SK-N-SH (cell line): ENCODE data around the gene SCN9A.

Source experiments
- CHD2 ChIP-seq: fragments of 150-350 bp; IDR thresholded peaks from 2 replicates; pipeline ENCODE4 v1.6.1; 2018; ENCODE audit warnings: low read length; ENCODE audit not compliant: partially characterized antibody
- EP300 ChIP-seq, 2 experiments: IDR thresholded peaks; 2 replicates each; pipeline versions ENCODE4 v1.4.0 to v1.6.1; 2012; ENCODE audit warnings: borderline replicate concordance in 1 of 2, low read depth in 1 of 2, low read length in 1 of 2
- EZH2phosphoT487 ChIP-seq: fragments of 200-600 bp; sonication (generic); IDR thresholded peaks from 2 replicates; pipeline ENCODE4 v1.6.1; 2017; ENCODE audit warnings: low read depth, mixed run types, mild to moderate bottlenecking, antibody characterized with exemption, moderate library complexity, borderline replicate concordance
- FOSL2 ChIP-seq: IDR thresholded peaks from 2 replicates; pipeline ENCODE4 v1.4.0; 2012; ENCODE audit warnings: low read depth, mild to moderate bottlenecking, moderate library complexity, borderline replicate concordance
- GABPA ChIP-seq: IDR thresholded peaks from 2 replicates; pipeline ENCODE4 v1.4.0; 2012; ENCODE audit warnings: low read depth, mild to moderate bottlenecking
- SIN3A ChIP-seq: IDR thresholded peaks from 2 replicates; pipeline ENCODE4 v1.6.1; 2012; ENCODE audit warnings: low read depth, mild to moderate bottlenecking, low read length, moderate library complexity, borderline replicate concordance
- TAF1 ChIP-seq: IDR thresholded peaks from 2 replicates; pipeline ENCODE4 v1.6.1; 2012; ENCODE audit warnings: low read depth, mild to moderate bottlenecking, low read length, moderate library complexity, borderline replicate concordance
- TEAD4 ChIP-seq: IDR thresholded peaks from 2 replicates; pipeline ENCODE4 v1.4.0; 2012; ENCODE audit warnings: mild to moderate bottlenecking, borderline replicate concordance; ENCODE audit not compliant: insufficient read depth
- TF ChIP-seq, protein P1 (sequence below): IDR thresholded peaks from 2 replicates; pipeline ENCODE4 v1.4.0; 2012; ENCODE audit warnings: low read depth
- TF ChIP-seq, protein P2 (sequence below): fragments of 200-600 bp; sonication (generic); IDR thresholded peaks from 2 replicates; pipeline ENCODE4 v1.6.1; 2017; ENCODE audit warnings: antibody characterized with exemption, mild to moderate bottlenecking, moderate library complexity

DNA sequence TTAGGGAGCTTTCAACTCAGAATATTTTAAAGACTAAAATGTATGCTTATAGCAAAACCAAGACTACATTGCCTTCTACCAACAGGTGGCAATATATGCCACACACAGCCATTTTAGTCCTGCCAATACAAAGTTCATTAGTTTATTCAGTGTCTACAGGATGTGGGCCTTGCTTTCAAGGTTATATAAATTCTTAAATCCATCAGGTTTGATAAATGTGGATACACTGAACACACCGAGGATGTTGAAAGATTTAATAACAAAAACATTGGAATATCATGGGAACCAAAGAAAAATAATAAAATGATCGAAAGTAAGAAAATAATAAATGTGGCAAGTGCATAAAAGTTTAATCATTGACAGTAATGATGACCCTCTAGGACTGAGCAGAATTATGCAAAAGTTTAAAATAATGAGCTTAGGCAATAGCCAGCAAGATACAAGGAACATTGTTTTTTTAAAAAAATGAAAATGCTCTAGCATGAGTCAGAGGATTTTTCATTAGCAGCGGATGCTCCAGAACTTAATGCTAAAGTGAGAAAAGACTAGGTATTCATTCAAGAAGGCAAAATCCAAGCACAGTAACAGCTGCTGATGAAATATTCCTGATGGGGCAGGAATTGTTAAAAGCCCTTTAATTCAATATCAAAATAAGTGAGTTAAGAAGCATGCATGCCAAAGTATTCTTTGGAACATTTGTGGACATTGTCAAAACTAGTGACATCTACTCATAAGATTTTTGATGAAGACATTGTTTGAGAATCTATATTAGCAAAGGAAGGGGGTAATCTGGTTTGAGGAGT, 14.2 kb downstream of the SCN9A start:
- TF ChIP-seq, protein P1, sequence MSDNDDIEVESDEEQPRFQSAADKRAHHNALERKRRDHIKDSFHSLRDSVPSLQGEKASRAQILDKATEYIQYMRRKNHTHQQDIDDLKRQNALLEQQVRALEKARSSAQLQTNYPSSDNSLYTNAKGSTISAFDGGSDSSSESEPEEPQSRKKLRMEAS = no peak
- TF ChIP-seq SIN3A (no peak), EZH2phosphoT487 (no peak), FOSL2 (peak; percentile 44; the same call in 1 of the 2 replicates), GABPA (no peak), TEAD4 (no peak), EP300 (IDR thresholded peaks at IDR 0.05; ENCODE audit: borderline replicate concordance in 1 of 2, low read depth in 1 of 2, low read length in 1 of 2) (no peak), CHD2 (no peak), TAF1 (no peak)
- TF ChIP-seq, protein P2, sequence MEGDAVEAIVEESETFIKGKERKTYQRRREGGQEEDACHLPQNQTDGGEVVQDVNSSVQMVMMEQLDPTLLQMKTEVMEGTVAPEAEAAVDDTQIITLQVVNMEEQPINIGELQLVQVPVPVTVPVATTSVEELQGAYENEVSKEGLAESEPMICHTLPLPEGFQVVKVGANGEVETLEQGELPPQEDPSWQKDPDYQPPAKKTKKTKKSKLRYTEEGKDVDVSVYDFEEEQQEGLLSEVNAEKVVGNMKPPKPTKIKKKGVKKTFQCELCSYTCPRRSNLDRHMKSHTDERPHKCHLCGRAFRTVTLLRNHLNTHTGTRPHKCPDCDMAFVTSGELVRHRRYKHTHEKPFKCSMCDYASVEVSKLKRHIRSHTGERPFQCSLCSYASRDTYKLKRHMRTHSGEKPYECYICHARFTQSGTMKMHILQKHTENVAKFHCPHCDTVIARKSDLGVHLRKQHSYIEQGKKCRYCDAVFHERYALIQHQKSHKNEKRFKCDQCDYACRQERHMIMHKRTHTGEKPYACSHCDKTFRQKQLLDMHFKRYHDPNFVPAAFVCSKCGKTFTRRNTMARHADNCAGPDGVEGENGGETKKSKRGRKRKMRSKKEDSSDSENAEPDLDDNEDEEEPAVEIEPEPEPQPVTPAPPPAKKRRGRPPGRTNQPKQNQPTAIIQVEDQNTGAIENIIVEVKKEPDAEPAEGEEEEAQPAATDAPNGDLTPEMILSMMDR = peak; percentile 87
